B cell (primary cell): ENCODE results near the gene AUNIP.

Source experiments
- EZH2 ChIP-seq: IDR thresholded peaks from 2 replicates; pipeline ENCODE4 v1.6.1; 2012; ENCODE audit warnings: borderline replicate concordance, low read depth, mild to moderate bottlenecking, moderate library complexity, low read length; ENCODE audit not compliant: insufficient read depth, poor library complexity, severe bottlenecking
- TF ChIP-seq, protein P1 (sequence below): fragments of 200-600 bp; IDR thresholded peaks from one replicate; pipeline ENCODE4 v1.8.0; 2022; ENCODE audit warnings: antibody characterized with exemption, mild to moderate bottlenecking

DNA sequence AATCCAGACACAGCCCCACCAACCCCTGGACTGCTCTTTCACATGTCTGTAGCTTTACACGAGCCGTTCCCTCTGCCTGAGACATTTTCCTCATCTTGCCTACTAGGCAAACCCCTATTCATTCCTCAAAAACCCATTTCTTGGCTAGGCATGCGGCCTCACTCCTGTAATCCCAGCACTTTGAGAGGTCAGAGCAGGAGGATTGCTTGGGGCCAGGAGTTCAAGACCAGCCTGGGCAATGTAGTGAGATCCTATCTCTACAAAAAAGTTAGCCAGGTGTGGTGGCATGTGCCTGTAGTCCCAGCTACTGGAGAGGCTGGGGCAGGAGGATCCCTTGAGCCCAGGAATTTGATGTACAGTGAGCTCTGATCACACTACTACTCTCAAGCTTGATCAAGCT, 5.2 kb upstream of the AUNIP start:
- TF ChIP-seq, protein P1, sequence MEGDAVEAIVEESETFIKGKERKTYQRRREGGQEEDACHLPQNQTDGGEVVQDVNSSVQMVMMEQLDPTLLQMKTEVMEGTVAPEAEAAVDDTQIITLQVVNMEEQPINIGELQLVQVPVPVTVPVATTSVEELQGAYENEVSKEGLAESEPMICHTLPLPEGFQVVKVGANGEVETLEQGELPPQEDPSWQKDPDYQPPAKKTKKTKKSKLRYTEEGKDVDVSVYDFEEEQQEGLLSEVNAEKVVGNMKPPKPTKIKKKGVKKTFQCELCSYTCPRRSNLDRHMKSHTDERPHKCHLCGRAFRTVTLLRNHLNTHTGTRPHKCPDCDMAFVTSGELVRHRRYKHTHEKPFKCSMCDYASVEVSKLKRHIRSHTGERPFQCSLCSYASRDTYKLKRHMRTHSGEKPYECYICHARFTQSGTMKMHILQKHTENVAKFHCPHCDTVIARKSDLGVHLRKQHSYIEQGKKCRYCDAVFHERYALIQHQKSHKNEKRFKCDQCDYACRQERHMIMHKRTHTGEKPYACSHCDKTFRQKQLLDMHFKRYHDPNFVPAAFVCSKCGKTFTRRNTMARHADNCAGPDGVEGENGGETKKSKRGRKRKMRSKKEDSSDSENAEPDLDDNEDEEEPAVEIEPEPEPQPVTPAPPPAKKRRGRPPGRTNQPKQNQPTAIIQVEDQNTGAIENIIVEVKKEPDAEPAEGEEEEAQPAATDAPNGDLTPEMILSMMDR: no peak
- no peak for TF ChIP-seq EZH2
